GM12878 (cell line): ENCODE measurements around the gene SCLY. TPM values are rescaled to one million over a fixed set of nuclear protein-coding genes. Genes with fewer than 3 reads are reported as not detected.

ENCODE experiments used
- ATAC-seq: fragments of 200-7000 bp; cut with Tn5 transposase; 3 replicates; pipeline ENCODE4 v1.9.1; 2020; ENCODE audit warnings: mild to moderate bottlenecking, moderate library complexity
- BruUV-seq: library from RNA; stranded (reverse); fragments of 400-500 nt; replicated peaks from 2 replicates; lab custom pipeline; 2021; lab: Mats Ljungman, UMichigan
- CTCF ChIA-PET: fragments of 300-600 bp; sonication (Branson Sonifier 250); formaldehyde crosslinking; extraction: SDS; loops from one replicate; lab custom pipeline; 2021; ENCODE audit warnings: inconsistent platforms; lab: Yijun Ruan, JAX
- POLR2A ChIA-PET: fragments of 350-600 bp; formaldehyde crosslinking; extraction: SDS; loops from one replicate; lab custom pipeline; 2021; ENCODE audit warnings: inconsistent platforms; lab: Charles Lee
- RAD21 ChIA-PET: fragments of 300-600 bp; sonication (Branson Sonifier 250); formaldehyde crosslinking; loops from one replicate; lab custom pipeline; 2023; ENCODE audit warnings: antibody characterized with exemption; ENCODE audit not compliant: unreplicated experiment; lab: Charles Lee
- SMC1A ChIA-PET: fragments of 300-600 bp; sonication (Branson Sonifier 250); formaldehyde crosslinking; loops from one replicate; lab custom pipeline; 2023; ENCODE audit not compliant: unreplicated experiment, uncharacterized antibody; lab: Charles Lee
- DNase-seq: peaks from one replicate; pipeline ENCODE4 v3.0.0-alpha.2; 2011; ENCODE audit warnings: low read depth, low spot score
- FAIRE-seq: peaks from 3 replicates; lab custom pipeline; 2011; peaks lifted over from hg19 to GRCh38; lab: Jason Lieb, UNC
- H2AFZ ChIP-seq: 2 replicates; pipeline ENCODE4 v1.6.0; 2011; ENCODE audit warnings: low read depth, low read length, control low read depth; ENCODE audit not compliant: control insufficient read depth
- H3K27ac ChIP-seq: 2 replicates; pipeline ENCODE4 v1.5.1; 2011; ENCODE audit warnings: control low read depth; ENCODE audit not compliant: control insufficient read depth, insufficient read depth
- H3K27me3 ChIP-seq, 2 experiments: replicated peaks in 1 of 2; 2 replicates each; pipeline versions ENCODE4 v1.6.0 to v1.6.1; 2011; ENCODE audit warnings: low read length in 1 of 2; ENCODE audit not compliant: control insufficient read depth in 2 of 2, insufficient read depth in 2 of 2
- H3K36me3 ChIP-seq, 2 experiments: 2 replicates each; pipeline ENCODE4 v1.5.1; 2011; ENCODE audit warnings: low read length in 1 of 2; ENCODE audit not compliant: control insufficient read depth in 2 of 2, insufficient read depth in 2 of 2
- H3K4me1 ChIP-seq: 2 replicates; pipeline ENCODE4 v1.6.1; 2011; ENCODE audit warnings: mild to moderate bottlenecking, low read length, moderate library complexity, mixed read lengths; ENCODE audit not compliant: control insufficient read depth, insufficient read depth
- H3K4me2 ChIP-seq: 2 replicates; pipeline ENCODE4 v1.6.0; 2011; ENCODE audit warnings: control low read depth; ENCODE audit not compliant: control insufficient read depth, insufficient read depth
- H3K4me3 ChIP-seq: fragments of 200-600 bp; sonication (generic); 2 replicates; pipeline ENCODE4 v1.5.1; 2016
- H3K79me2 ChIP-seq: 2 replicates; pipeline ENCODE4 v1.6.0; 2011; ENCODE audit warnings: low read length; ENCODE audit not compliant: control insufficient read depth, insufficient read depth
- H3K9ac ChIP-seq: 2 replicates; pipeline ENCODE4 v1.8.0; 2011; ENCODE audit warnings: low read length, control low read depth, mixed read lengths; ENCODE audit not compliant: control insufficient read depth, insufficient read depth
- H3K9me3 ChIP-seq: replicated peaks from 3 replicates; pipeline ENCODE4 v1.5.1; 2011; ENCODE audit warnings: mild to moderate bottlenecking, low read length; ENCODE audit not compliant: control insufficient read depth, insufficient read depth
- H4K20me1 ChIP-seq: 2 replicates; pipeline ENCODE4 v1.6.0; 2011; ENCODE audit not compliant: control insufficient read depth, insufficient read depth
- ASH2L ChIP-seq: fragments of 300-600, 200-600 bp; sonication (generic); IDR thresholded peaks from 2 replicates; pipeline ENCODE4 v1.6.1; 2017; ENCODE audit warnings: low read depth, mild to moderate bottlenecking, borderline replicate concordance
- BCL3 ChIP-seq: IDR thresholded peaks from 2 replicates; pipeline ENCODE4 v1.6.1; 2011; ENCODE audit warnings: borderline replicate concordance, low read depth, mild to moderate bottlenecking, moderate library complexity, low read length; ENCODE audit not compliant: insufficient read depth, poor library complexity, severe bottlenecking
- CHD4 ChIP-seq: fragments of 200-600 bp; sonication (generic); IDR thresholded peaks from 2 replicates; pipeline ENCODE4 v1.6.1; 2016; ENCODE audit warnings: mild to moderate bottlenecking
- FOS ChIP-seq: IDR thresholded peaks from 3 replicates; pipeline ENCODE4 v1.6.1; 2011; ENCODE audit warnings: borderline replicate concordance; ENCODE audit not compliant: insufficient read length; ENCODE audit errors: extremely low read depth
- HDGF ChIP-seq: fragments of 450-650 bp; IDR thresholded peaks from 2 replicates; pipeline ENCODE4 v1.6.1; 2016; ENCODE audit warnings: antibody characterized with exemption
- MTA2 ChIP-seq: fragments of 450-650 bp; IDR thresholded peaks from 2 replicates; pipeline ENCODE4 v1.6.1; 2016; ENCODE audit warnings: low read depth, mild to moderate bottlenecking, moderate library complexity
- MYC ChIP-seq: IDR thresholded peaks from 2 replicates; pipeline ENCODE4 v1.6.1; 2011; ENCODE audit warnings: mild to moderate bottlenecking, low read length, moderate library complexity, inconsistent platforms; ENCODE audit not compliant: insufficient read depth, insufficient replicate concordance, insufficient read length, severe bottlenecking
- NRF1 ChIP-seq: conservative IDR thresholded peaks from 2 replicates; pipeline ENCODE4 v1.6.1; 2011; ENCODE audit warnings: mild to moderate bottlenecking, low read depth, low read length, improper control_type of control experiment
- SPI1 ChIP-seq: IDR thresholded peaks from 2 replicates; pipeline ENCODE4 v1.6.1; 2011; ENCODE audit warnings: low read depth, mild to moderate bottlenecking, low read length, moderate library complexity, borderline replicate concordance; ENCODE audit not compliant: insufficient read depth
- SUZ12 ChIP-seq: fragments of 200-600 bp; sonication (generic); IDR thresholded peaks from one replicate; pipeline ENCODE4 v1.6.1; 2018; ENCODE audit warnings: antibody characterized with exemption, mild to moderate bottlenecking; ENCODE audit not compliant: unreplicated experiment
- TARDBP ChIP-seq: IDR thresholded peaks from 2 replicates; pipeline ENCODE4 v1.6.1; 2016; ENCODE audit warnings: borderline replicate concordance
- ZNF622 ChIP-seq: fragments of 450-650 bp; IDR thresholded peaks from 2 replicates; pipeline ENCODE4 v1.6.1; 2017; ENCODE audit warnings: mild to moderate bottlenecking, inconsistent platforms
- WGBS: methylation state at CpG from one replicate; pipeline ENCODE4 v1.1.6; 2016; ENCODE audit warnings: low lambda C conversion rate; ENCODE audit not compliant: insufficient replicate concordance, insufficient coverage; ENCODE audit errors: missing lambda C conversion rate; 5-methylcytosine and 5-hydroxymethylcytosine counted together
- in situ Hi-C: fragments of 300-500 bp; cut with MboI; formaldehyde crosslinking; loops from 9 replicates; pipeline ENCODE4 v1.14.3; 2018; ENCODE audit warnings: mixed read lengths
- intact Hi-C: fragments of 100-400 bp; cut with micrococcal nuclease; formaldehyde crosslinking; loops from one replicate; pipeline ENCODE4 v1.14.2; 2022; ENCODE audit not compliant: unreplicated experiment
- polyA plus RNA-seq, 11 experiments: library from polyadenylated mRNA; depleted of rRNA in 4 of 11; unstranded in 6 of 11; stranded (reverse) in 5 of 11; fragments of >200 nt; fragmentation: Nextera tagmentation in 4 of 11; fragmentation: Illumina TruSeq in 1 of 11; extraction: Ambion mirVana in 4 of 11; extraction: Trizol in 1 of 11; gene quantifications; 1 replicate in 1 of 11; 2 replicates in 10 of 11; pipeline versions ENCODE4 v1.2.1 to v1.2.3, GENCODE V29; 2011 to 2016; ENCODE audit warnings: inconsistent platforms in 2 of 11, missing spikeins in 2 of 11, low read depth in 1 of 11
- total RNA-seq, 4 experiments: library from RNA; depleted of rRNA in 3 of 4; stranded (reverse); fragments of >200 nt in 3 of 4; fragmentation: Illumina TruSeq in 1 of 4; extraction: Trizol in 1 of 4; gene quantifications; 2 replicates each; pipeline versions ENCODE4 v1.2.1 to v1.2.3, GENCODE V29; 2013 to 2021
- TF ChIP-seq, protein P1 (sequence below): IDR thresholded peaks from 2 replicates; pipeline ENCODE4 v1.6.1; 2012; ENCODE audit warnings: low read depth, low read length, improper control_type of control experiment

The SCLY gene
- total and polyA plus RNA-seq, 10 of the 15 experiments (the other 5 are each of a cell fraction or from before 2014, with no cell fraction given), result 3.3 to 49.1 (median 32.3) TPM

- no peak for TF ChIP-seq BCL3
These were observed 39.5 kb upstream of the SCLY start (continued) for GRCh38 chr2:238021327-238021726.

GRCh38 chr2:238022594-238023157 lies 38.1 kb upstream of the SCLY start:
- no peaks in the 10 kb centered on the region for H4K20me1 ChIP-seq

More at GRCh38 chr2:238022594-238023157, 38.1 kb upstream of the SCLY start:
- ChIA-PET SMC1A (no interaction called here), CTCF (no interaction called here), RAD21 (no interaction called here), POLR2A (no interaction called here)
- TF ChIP-seq, protein P1, sequence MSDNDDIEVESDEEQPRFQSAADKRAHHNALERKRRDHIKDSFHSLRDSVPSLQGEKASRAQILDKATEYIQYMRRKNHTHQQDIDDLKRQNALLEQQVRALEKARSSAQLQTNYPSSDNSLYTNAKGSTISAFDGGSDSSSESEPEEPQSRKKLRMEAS, result no peak
- TF ChIP-seq ZNF622 (no peak), TARDBP (no peak), SUZ12 (no peak), FOS (no peak), HDGF (no peak), BCL3 (no peak), NRF1 (no peak), MYC (no peak), ASH2L (no peak), CHD4 (no peak), MTA2 (no peak), SPI1 (no peak)
- H3K9ac ChIP-seq, result no peak overlapping the region
- no peak overlapping the region for H3K4me3 ChIP-seq
- intact Hi-C loops (no loop called here), in situ Hi-C loops (no loop called here)
- 83% methylated on average over 5 of the region's 5 CpGs for WGBS
- no peaks in the 10 kb centered on the region for H3K79me2 ChIP-seq
- H3K36me3 ChIP-seq, result peaks cover 3 to 4% of the 10 kb centered on the region in 2 experiments; a peak in 3 of 4 replicates
- ATAC-seq (no peak), DNase-seq (no peak), FAIRE-seq (no peak)
- no TSS peak for BruUV-seq
- H3K27ac ChIP-seq, result no peak overlapping the region
- H3K9me3 ChIP-seq, result no peaks in the 10 kb centered on the region
- H2AFZ ChIP-seq, result no peak overlapping the region
- no peak overlapping the region for H3K4me2 ChIP-seq
- H3K27me3 ChIP-seq, result no peaks in the 10 kb centered on the region
- H3K4me1 ChIP-seq, result no peaks in the 10 kb centered on the region
